ENCODE results near the gene WDR37.

WDR37 gene

DNA sequence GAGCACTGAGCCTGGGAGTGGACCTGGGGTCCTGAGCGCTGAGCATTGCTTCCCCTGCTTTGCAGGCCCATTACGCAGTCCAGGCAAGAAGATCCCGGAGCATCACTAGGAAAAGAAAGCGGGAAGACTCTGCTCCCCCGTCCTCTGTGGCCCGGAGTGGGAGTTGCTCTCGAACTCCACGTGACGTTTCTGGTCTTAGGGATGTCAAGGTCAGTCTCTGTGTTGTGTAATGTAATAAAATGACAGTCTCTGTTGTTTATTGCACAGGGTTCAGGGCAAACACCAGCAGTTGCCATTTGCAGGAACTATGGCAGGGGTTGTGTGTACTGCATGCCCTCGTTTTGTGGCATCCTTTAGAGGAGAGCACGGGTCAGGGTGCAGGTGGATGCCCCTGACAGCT, 40.5 kb upstream of the WDR37 start:
- no peak for DNase-seq (ENCODE audit: low read depth in 2 of 2)
- no peak overlapping the region for H3K4me3 ChIP-seq (replicated peaks in 1 of 2; ENCODE audit: low read depth in 2 of 2, low read length in 2 of 2)
- TF ChIP-seq, protein P1, sequence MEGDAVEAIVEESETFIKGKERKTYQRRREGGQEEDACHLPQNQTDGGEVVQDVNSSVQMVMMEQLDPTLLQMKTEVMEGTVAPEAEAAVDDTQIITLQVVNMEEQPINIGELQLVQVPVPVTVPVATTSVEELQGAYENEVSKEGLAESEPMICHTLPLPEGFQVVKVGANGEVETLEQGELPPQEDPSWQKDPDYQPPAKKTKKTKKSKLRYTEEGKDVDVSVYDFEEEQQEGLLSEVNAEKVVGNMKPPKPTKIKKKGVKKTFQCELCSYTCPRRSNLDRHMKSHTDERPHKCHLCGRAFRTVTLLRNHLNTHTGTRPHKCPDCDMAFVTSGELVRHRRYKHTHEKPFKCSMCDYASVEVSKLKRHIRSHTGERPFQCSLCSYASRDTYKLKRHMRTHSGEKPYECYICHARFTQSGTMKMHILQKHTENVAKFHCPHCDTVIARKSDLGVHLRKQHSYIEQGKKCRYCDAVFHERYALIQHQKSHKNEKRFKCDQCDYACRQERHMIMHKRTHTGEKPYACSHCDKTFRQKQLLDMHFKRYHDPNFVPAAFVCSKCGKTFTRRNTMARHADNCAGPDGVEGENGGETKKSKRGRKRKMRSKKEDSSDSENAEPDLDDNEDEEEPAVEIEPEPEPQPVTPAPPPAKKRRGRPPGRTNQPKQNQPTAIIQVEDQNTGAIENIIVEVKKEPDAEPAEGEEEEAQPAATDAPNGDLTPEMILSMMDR (IDR thresholded peaks at IDR 0.05; ENCODE audit: low read depth, low read length), result no peak

DNA sequence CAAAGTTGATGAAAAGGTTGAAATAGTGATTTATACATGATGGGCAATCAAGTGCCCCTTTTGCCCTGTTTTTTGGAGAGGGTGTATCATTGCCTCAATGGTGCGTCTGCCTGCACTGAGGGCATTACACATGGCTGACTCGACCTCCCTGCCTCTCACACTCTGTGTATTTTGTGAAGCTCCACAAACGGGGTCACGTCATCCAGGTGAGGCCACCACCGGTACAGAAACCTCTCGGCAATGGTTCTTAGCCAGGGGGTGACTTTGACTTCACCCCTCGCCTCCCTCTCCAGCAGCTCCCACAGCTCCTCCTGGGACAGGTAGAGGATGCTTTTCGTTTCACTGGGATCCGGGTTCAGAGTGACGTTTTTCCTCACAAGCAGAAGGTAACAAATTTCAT, 36.8 kb upstream of the WDR37 start:
- TF ChIP-seq, protein P1 (IDR thresholded peaks at IDR 0.05; ENCODE audit: low read depth, low read length), result no peak
- DNase-seq (ENCODE audit: low read depth in 2 of 2), result no peak

DNA sequence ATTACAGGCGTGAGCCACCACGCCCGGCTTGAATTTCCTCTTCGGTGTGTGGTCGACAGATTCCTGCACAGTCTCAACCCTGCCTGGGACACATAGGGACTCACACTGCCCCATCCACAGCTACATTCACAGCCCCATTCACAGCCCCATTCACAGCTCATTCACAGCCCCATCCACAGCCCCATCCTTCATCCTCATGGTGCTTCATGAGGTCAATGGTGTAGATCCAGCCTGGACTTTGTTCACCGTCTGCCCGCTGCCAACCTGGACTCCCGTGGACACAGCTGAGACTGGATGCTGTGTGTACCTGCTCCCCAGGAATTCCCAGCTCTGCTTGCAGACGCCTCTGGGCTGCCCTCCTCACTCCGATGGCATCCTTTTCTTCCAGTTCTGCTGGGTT, 35.7 kb upstream of the WDR37 start:
- no peak overlapping the region for H3K4me3 ChIP-seq (replicated peaks in 1 of 2; ENCODE audit: low read depth in 2 of 2, low read length in 2 of 2)
- TF ChIP-seq, protein P1 (IDR thresholded peaks at IDR 0.05; ENCODE audit: low read depth, low read length), result no peak
- no peak for DNase-seq (ENCODE audit: low read depth in 2 of 2)

More for the DNA sequence above, 36.8 kb upstream of the WDR37 start:
- no peak overlapping the region for H3K4me3 ChIP-seq (replicated peaks in 1 of 2; ENCODE audit: low read depth in 2 of 2, low read length in 2 of 2)

DNA sequence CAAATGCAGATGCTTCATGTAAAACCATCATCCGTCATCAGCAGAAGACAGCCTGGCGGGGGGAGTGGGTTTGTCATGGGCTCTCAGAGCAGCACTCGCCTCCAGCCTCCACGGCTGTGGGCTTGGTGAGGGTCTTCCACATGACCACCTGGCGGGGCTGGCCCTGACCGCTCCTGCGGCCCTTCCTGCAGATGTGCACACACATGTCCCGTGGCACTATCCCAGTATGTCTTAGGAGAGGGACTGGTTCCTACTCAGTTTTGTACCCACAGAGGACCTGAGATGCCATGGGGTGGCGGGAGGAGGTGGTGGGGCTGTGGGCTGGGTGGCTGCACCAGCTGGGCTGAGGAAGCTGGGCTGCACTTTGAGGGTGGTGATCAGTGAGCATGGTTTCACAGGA, 35.2 kb upstream of the WDR37 start:
- no peak overlapping the region for H3K4me3 ChIP-seq (replicated peaks in 1 of 2; ENCODE audit: low read depth in 2 of 2, low read length in 2 of 2)
- DNase-seq (ENCODE audit: low read depth in 2 of 2), result no peak
- TF ChIP-seq, protein P1 (IDR thresholded peaks at IDR 0.05; ENCODE audit: low read depth, low read length), result no peak

DNA sequence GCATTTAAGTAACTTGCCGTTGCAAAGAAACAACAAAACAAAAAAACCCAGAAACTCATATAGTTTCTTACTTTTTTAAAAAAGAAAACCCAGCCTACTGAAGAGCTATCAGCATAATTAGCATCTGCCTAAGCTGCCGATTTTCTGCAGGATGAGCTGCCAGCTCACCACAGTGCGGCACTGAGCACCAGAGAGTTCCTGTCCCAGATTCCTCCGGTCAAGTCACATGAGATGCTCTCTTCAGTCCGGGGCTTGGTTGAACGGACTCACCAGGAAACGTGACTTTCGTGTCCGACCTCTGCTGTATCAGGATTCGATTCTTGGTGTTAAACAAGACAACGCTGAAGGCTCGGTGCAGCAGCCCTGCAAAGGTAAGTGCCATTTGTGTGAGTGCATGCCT, 33.8 kb upstream of the WDR37 start:
- no peak for DNase-seq (ENCODE audit: low read depth in 2 of 2)
- H3K4me3 ChIP-seq (replicated peaks in 1 of 2; ENCODE audit: low read depth in 2 of 2, low read length in 2 of 2), result no peak overlapping the region
- TF ChIP-seq, protein P1 (IDR thresholded peaks at IDR 0.05; ENCODE audit: low read depth, low read length), result no peak

DNA sequence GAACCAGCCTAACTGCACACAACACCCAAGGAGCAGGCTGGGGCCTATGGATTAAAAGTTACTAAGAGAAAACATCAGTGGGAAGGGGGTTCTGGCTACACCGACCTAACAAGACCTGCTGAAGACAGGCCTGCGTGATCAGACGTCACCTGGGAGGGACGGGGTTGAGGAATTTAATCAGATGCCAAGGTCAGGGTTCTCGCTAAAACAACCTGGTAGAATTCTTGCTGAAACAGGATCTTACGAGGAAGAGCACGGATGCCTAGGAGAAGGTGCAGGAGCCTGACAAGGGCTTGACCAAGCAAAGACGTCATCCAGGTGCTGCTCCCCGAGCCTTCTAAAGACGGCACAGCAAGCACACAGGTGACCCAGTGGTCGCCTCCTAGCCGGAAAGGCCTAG, 32.1 kb upstream of the WDR37 start:
- no peak for DNase-seq (ENCODE audit: low read depth in 2 of 2)
- TF ChIP-seq, protein P1 (IDR thresholded peaks at IDR 0.05; ENCODE audit: low read depth, low read length), result no peak
- H3K4me3 ChIP-seq (replicated peaks in 1 of 2; ENCODE audit: low read depth in 2 of 2, low read length in 2 of 2), result no peak overlapping the region

DNA sequence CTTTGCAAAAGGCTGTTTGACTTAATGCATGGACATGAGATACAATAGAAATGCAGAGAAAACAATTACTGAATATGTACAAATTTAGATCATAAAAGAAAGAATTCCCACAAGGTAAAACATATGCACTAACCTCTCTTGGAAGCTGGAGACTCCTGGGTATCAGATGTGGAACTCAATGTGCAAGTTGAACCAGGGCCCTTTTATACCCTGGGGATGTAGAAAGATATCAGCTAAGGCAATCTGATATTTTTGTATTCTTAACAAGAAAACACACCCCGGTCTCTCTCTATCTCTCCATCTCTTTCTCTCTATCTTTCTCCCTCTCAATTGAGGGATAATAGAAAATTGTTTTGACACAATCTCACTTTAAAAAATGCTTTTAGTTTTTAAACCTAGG, 30.5 kb upstream of the WDR37 start, which contains the start of gene IDI2:
IDI2 (minus strand) TSS at position 177 of the 400 bp plus-strand sequence. CDS start 1,136 bp downstream, outside the sequence.
- DNase-seq (ENCODE audit: low read depth in 2 of 2), result no peak
- TF ChIP-seq, protein P1 (IDR thresholded peaks at IDR 0.05; ENCODE audit: low read depth, low read length), result no peak

More for the DNA sequence above, 30.5 kb upstream of the WDR37 start, which contains the start of gene IDI2:
- H3K4me3 ChIP-seq (replicated peaks in 1 of 2; ENCODE audit: low read depth in 2 of 2, low read length in 2 of 2), result no peak within 1 kb of the TSS
